Mucosa of rectum (tissue), 2 donors: Measurements from ENCODE around the gene SH3BGRL3.
"Not testable (repeated sequence)": the region's sequence is repeated elsewhere in the genome, so short reads cannot be mapped to it uniquely, and the experiment has no call there.

Experiments used
- H3K27ac ChIP-seq, 2 donors: one replicate each; pipeline ENCODE4 v1.7.0; 2013; ENCODE audit warnings: inconsistent platforms in 2 of 2, low read depth in 2 of 2, low read length in 2 of 2
- H3K27me3 ChIP-seq, 2 donors: one replicate each; pipeline ENCODE4 v1.7.0; 2013; ENCODE audit warnings: low read length in 2 of 2; ENCODE audit not compliant: control insufficient read depth in 2 of 2, insufficient read depth in 2 of 2
- H3K36me3 ChIP-seq, 2 donors: one replicate each; pipeline ENCODE4 v1.7.0; 2013; ENCODE audit warnings: low read length in 2 of 2; ENCODE audit not compliant: control insufficient read depth in 2 of 2, insufficient read depth in 2 of 2
- H3K4me1 ChIP-seq, 2 donors: one replicate each; pipeline ENCODE4 v1.7.0; 2013; ENCODE audit warnings: low read length in 2 of 2, mild to moderate bottlenecking in 1 of 2; ENCODE audit not compliant: control insufficient read depth in 2 of 2, insufficient read depth in 2 of 2
- H3K4me3 ChIP-seq, 2 donors: one replicate each; pipeline ENCODE4 v1.7.0; 2013; ENCODE audit warnings: low read length in 2 of 2
- H3K9ac ChIP-seq, 2 donors: one replicate each; pipeline ENCODE4 v1.7.0; 2013; ENCODE audit warnings: low read length in 2 of 2, low read depth in 1 of 2, mild to moderate bottlenecking in 1 of 2
- H3K9me3 ChIP-seq, 2 donors: one replicate each; pipeline ENCODE4 v1.7.0; 2013; ENCODE audit warnings: low read length in 2 of 2; ENCODE audit not compliant: control insufficient read depth in 2 of 2
- donor health status: healthy.
- donor health status: Normal muscosa, but diverticular disease.

Gene SH3BGRL3

GRCh38 chr1:26327956-26328362, 48.1 kb downstream of the SH3BGRL3 start:
- H3K9ac ChIP-seq: no peak overlapping the region
- H3K27me3 ChIP-seq: no peaks in the 10 kb centered on the region
- no peak overlapping the region for H3K27ac ChIP-seq
- H3K9me3 ChIP-seq: no peaks in the 10 kb centered on the region
- H3K36me3 ChIP-seq: no peaks in the 10 kb centered on the region
- no peak overlapping the region for H3K4me3 ChIP-seq
- no peaks in the 10 kb centered on the region for H3K4me1 ChIP-seq

DNA sequence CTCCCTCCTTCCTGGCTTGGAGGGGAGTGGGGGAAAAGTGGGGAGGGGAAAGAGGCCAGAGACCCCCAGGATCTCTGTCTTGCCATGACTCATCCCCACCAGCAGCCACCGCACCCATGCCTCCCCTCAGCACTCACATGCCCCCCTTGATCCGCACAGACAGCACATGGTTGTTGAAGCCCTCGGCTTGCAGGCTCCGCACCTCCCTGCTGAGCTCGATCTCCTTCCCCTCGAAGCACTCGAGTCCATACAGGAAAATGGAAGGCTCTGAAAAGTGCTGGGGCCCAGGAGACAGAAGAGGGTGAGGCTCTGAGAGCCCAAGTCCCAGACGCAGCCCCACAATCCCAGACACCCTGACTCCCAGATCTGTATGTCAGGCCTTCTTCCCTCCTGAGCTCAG, 48.7 kb downstream of the SH3BGRL3 start:
- H3K36me3 ChIP-seq: no peaks in the 10 kb centered on the region
- no peaks in the 10 kb centered on the region for H3K4me1 ChIP-seq
- no peak overlapping the region for H3K9ac ChIP-seq
- no peaks in the 10 kb centered on the region for H3K9me3 ChIP-seq
- H3K27ac ChIP-seq: no peak overlapping the region
- H3K27me3 ChIP-seq: no peaks in the 10 kb centered on the region
- H3K4me3 ChIP-seq: no peak overlapping the region

DNA sequence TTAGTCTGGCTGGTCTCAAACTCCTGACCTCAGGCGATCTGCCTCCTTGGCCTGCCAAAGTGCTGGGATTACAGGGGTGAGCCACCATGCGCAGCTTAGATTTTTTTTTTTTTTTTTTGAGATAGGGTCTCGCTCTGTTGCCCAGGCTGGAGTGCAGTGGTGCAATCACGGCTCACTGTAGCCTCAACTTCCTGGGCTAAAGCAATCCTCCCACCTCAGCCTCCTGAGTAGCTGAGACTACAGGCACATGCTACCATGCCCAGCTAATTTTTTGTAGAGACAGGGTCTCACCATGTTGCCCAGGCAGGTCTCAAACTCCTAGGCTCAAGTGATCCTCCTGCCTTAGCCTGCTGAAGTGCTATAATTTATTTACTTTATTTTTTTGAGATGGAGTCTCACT, 49.5 kb downstream of the SH3BGRL3 start:
- H3K27ac ChIP-seq, H3K4me1 ChIP-seq, H3K36me3 ChIP-seq, H3K27me3 ChIP-seq, H3K4me3 ChIP-seq, H3K9me3 ChIP-seq, H3K9ac ChIP-seq: not testable (repeated sequence)

GRCh38 chr1:26330276-26330675, 50.4 kb downstream of the SH3BGRL3 start:
- Histone ChIP-seq H3K27ac (no peak overlapping the region), H3K9me3 (no peaks in the 10 kb centered on the region), H3K9ac (no peak overlapping the region), H3K4me1 (no peaks in the 10 kb centered on the region), H3K27me3 (no peaks in the 10 kb centered on the region), H3K4me3 (no peak overlapping the region), H3K36me3 (no peaks in the 10 kb centered on the region)
